ENCODE data around the gene ECT2.
"Not testable (repeated sequence)": the region's sequence is repeated elsewhere in the genome, so short reads cannot be mapped to it uniquely, and the experiment has no call there.

ECT2 gene, protein sequence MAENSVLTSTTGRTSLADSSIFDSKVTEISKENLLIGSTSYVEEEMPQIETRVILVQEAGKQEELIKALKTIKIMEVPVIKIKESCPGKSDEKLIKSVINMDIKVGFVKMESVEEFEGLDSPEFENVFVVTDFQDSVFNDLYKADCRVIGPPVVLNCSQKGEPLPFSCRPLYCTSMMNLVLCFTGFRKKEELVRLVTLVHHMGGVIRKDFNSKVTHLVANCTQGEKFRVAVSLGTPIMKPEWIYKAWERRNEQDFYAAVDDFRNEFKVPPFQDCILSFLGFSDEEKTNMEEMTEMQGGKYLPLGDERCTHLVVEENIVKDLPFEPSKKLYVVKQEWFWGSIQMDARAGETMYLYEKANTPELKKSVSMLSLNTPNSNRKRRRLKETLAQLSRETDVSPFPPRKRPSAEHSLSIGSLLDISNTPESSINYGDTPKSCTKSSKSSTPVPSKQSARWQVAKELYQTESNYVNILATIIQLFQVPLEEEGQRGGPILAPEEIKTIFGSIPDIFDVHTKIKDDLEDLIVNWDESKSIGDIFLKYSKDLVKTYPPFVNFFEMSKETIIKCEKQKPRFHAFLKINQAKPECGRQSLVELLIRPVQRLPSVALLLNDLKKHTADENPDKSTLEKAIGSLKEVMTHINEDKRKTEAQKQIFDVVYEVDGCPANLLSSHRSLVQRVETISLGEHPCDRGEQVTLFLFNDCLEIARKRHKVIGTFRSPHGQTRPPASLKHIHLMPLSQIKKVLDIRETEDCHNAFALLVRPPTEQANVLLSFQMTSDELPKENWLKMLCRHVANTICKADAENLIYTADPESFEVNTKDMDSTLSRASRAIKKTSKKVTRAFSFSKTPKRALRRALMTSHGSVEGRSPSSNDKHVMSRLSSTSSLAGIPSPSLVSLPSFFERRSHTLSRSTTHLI

DNA sequence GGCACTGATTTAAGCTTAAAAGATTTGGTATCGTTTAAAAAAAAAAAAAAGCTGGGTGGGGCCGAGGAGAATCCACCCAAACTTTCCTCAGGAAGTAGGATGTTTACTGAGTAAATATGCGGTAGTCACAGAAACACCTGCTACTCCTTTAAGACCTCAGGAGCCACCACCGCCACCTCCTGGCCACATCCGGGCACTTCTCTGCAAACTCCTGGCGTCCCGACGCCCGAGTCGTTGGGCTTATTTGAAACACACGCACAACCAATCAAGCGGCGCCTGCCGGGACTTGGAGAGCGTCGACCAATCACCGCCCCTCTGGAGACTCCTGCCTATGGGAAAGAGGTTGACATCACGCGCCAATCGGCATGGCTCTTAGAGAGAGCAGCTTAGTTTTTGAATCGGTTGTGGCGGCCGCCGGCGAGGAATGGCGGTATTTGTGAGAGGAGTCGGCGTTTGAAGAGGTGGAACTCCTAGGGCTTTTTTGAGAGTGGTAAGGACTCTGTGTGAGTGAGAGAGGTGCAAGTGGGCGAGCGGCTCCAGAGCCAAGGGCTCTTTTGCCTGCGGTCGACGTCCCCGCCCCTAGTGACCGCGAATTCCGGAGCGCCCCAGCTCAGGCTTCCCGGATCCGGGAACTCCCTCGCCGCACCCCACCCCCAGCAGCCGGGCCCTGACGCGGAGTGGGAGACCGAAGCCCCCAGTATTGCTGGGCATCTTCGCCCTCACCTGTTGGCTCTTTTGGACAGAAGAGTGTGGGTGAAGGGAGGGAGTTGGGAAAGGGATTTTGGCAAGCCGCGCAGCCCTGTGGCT, at the start of gene ECT2:
Gene ECT2 (plus strand): TSS at position 359 of the 807 bp plus-strand sequence. CDS start 3,805 bp downstream, outside the sequence.
- peak; percentile 96 for DNase-seq

- DNase-seq, result no peak
These were observed 49.5 kb upstream of the ECT2 start for GRCh38 chr3:172700936-172701455.

GRCh38 chr3:172701751-172702150, 48.8 kb upstream of the ECT2 start:
- no peak for DNase-seq

GRCh38 chr3:172702256-172702655, 48.3 kb upstream of the ECT2 start:
- DNase-seq, result no peak

GRCh38 chr3:172702731-172703130, 47.8 kb upstream of the ECT2 start:
- DNase-seq, result not testable (repeated sequence)

DNA sequence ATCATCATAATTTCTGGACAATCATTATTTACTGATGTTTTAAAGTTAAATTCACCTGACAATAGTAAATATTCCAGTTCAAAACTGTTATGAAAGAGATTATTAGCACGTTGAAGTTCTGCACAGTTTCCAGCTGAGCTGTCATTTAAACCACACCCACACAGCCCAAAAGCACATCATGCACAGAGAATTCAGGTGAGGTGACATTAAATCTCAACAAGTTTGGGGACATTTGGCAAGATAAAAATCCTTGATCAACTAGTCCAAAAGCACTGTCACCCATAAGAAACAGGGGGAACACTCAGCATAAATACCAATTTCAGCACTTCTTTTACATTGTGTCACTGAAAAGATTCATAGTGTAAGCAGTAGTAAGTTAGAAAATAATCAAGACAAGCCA, 46.5 kb upstream of the ECT2 start:
- DNase-seq, result no peak

DNA sequence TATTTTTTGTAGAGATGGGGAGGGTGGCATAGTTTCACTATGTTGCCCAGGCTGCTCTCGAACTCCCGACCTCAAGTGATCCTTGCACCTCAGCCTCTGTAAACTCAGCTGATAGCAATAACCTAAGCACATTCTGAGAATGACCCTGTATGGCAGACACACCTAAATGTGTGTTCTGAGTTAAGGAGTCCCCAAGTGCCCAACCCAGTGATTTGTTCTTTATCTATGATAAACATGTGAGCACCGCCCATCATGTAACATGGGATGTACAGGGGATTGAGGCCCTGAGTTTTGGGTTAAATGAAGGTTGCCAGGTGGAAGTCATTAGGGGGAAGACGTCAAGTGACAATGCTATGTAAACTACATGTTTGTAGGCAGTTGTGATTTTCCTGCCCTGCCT, 45.4 kb upstream of the ECT2 start:
- DNase-seq, result no peak

DNA sequence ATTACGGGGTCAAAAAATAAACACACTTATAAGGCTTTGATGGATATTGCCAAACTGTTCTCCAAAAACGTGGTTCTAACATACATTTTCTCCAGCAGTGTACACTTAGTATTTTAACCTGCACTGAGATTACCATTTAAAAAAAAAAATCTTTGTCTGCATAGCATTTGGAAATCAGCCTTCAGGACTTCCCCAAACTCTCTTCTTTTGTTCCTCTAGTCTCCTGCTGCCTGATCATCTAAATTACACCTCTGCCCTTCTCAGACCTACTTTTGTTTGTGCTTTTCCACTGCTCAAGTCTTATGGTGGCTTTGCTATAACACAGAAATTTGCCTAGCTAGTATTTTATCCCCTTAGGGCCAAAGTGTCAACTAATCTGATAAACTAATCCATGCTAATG, 43.5 kb upstream of the ECT2 start:
- DNase-seq, result no peak

DNA sequence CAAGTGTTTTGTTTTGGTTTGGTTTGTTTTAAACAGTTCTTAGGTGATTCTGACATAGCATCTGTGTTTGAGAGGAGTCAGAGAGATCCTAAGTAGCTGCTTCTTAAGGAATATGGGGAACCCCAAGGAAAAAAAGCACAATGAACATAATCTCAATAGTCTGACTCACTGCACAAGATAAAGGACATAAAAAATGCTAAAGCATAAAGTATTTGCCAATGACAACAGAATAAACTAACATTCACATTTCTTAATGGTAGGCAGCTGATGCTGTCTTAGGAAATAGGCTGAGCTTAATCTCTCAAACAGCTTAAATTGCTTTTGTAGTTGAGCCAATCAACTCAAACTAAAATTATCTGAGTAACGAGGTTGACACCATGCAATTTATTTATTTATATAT, 42.6 kb upstream of the ECT2 start:
- DNase-seq, result no peak

GRCh38 chr3:172708921-172709773, 41.4 kb upstream of the ECT2 start:
- no peak for DNase-seq

DNA sequence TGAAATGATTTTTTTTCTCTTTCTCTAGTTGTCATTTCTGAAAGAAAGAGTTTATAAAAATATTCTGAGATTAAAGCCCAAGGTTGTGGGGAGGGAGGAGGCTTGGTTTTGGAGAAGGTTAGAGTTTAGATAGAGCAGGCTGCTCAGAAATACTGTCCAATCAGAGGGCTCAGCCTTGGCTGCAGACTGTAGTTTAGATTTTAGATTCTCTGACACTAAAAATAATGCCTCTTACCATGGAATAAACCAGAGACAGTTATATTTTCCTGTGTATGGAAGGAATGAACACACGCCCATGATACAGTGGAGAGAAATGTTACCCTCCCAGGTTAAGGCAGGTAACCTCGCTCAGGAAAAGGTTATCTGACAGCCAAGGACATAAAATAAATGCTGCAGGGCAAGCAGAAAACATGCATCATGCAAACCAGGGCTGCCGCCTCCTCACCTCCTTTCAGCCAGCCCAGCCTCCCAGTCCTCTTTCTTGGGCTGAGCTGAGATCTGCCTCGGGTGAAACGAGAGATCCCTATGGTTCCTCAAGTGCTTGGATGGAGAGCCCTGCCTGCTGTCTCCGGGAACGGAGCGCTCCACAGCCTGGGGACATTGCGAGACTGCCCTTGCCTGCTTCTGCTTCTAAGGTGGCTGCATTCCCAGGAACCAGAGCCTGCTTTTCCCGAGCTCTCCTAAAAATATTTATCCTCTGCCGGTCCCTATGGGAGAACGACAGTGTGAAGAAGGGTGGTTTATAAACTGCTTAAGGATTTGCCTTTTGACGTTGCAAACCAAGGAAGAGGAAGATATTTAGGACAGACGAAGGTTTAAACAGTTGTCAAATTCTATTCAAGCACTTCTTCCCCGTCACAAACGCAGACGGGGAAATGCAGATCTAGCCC, 40.5 kb upstream of the ECT2 start:
- no peak for DNase-seq

DNA sequence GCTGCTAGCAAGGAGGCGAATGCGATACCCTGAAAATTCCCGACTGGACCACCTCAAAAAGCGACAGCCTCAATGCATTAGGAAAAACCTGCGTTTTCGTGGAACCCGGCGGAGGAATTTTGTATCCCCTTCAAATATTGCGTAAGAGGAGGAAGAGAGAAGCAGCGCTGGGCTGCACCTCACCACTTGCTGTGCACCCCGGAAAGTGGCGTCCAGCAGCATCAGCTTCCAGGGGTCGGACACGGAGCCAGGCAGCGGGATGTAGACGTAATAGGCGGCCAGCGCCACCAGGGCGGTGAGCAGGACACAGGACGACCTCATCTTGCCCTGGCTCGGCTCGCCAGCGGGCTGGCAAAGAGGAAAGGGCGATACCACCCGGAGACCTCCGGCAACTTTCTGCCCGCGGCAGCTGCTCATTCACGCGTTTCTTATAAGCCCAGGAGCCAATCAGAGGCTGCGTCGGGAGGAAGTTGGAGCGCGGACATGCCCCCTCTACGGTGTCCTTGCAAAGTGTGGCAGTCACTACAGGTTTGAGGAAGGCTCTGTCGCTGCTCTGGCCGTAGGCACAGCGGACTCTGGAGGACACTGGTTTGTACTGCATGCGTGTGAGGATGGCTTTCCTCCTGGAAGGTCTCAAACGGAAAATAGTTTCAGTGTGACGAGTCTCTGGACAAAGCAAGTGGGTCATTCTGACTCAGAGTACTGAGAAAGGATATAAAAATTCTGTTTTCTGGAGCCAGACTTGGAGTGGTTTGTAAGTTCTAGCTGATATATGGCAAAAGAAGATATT, 39.7 kb upstream of the ECT2 start, which contains the start of gene NCEH1:
Gene NCEH1 (minus strand): TSS at position 404 of the 790 bp plus-strand sequence. CDS start 83 bp downstream, at position 321.
- peak; percentile 51 for DNase-seq

GRCh38 chr3:172711454-172711795, 39.1 kb upstream of the ECT2 start:
- no peak for DNase-seq

- DNase-seq, result no peak
These were observed 37.2 kb upstream of the ECT2 start for GRCh38 chr3:172713316-172713715.

- DNase-seq, result no peak
These were observed 34.0 kb upstream of the ECT2 start for GRCh38 chr3:172716476-172716875.

GRCh38 chr3:172717493-172718088, 32.9 kb upstream of the ECT2 start:
- DNase-seq, result no peak

DNA sequence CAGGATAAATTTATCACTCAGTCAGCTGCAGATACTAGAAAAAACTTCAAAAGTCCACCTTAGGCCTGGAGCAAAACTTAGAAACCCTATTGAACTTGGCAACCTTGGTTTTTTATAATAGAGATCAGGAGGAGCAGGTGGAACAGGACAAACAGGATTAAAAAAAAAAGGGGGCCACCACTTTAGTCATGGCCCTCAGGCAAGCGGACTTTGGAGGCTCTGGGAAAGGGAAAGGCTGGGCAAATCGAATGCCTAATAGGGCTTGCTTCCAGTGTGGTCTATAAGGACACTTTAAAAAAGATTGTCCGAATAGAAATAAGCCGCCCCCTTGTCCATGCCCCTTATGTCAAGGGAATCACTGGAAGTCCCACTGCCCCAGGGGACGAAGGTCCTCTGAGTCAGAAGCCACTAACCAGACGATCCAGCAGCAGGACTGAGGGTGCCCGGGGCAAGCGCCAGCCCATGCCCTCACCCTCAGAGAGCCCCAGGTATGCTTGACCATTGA, 27.9 kb upstream of the ECT2 start:
- DNase-seq, result not testable (repeated sequence)

DNA sequence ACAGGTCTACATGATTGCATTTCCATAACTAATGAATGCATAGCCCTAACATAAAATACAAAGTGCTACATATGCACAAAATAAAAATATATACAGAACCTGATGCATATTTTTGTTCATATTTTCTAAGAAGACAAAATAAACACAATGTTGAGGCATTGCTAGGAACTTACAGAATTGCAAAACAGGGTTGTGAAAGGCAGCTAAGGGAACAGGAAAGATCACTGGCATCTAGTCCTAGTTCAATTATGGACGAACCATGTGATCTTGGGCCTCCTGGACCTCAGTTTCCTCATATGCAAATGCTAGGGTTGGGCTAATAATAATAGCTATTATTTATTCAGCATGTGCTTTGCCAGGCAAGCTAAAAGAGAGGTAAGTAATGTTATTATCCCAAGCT, 24.1 kb upstream of the ECT2 start:
- DNase-seq, result no peak

DNA sequence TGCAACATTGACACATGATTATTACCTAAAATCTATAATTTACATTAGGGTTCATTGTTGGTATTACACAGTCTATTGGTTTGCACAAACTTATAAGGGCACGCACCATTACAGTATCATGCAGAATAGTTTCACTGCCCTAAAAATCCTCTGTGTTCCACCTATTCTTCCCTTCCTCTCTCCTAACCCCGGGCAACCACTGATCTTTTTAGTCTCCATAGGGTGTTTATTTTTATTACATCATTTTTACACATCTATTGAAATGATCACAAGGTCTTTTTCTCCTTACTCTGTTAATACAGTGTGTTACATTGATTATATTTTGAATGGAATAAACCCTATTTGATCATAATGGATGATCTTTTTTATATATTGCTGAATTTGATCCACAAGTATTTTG, 15.5 kb upstream of the ECT2 start:
- DNase-seq, result no peak
